HAP-1 (cell line): ENCODE data around the gene PRR16.
"Not testable (repeated sequence)": the region's sequence is repeated elsewhere in the genome, so short reads cannot be mapped to it uniquely, and the experiment has no call there.

ENCODE experiments used
- DNase-seq, 2 experiments: peaks; one replicate each; pipeline ENCODE4 v3.0.0-alpha.2; 2016 to 2020; ENCODE audit warnings: low spot score in 2 of 2
- H3K27me3 ChIP-seq: fragments of 250-450 bp; sonication (Bioruptor Pico); 2 replicates; pipeline ENCODE4 v1.5.1; 2020; ENCODE audit warnings: low read depth, mild to moderate bottlenecking, moderate library complexity
- H3K36me3 ChIP-seq: fragments of 250-450 bp; sonication (Bioruptor Pico); replicated peaks from 2 replicates; pipeline ENCODE4 v1.5.1; 2020; ENCODE audit warnings: mild to moderate bottlenecking
- H3K4me1 ChIP-seq: fragments of 250-450 bp; sonication (Bioruptor Pico); 2 replicates; pipeline ENCODE4 v1.5.1; 2020; ENCODE audit warnings: mild to moderate bottlenecking
- H3K4me3 ChIP-seq: fragments of 250-450 bp; sonication (Bioruptor Pico); 2 replicates; pipeline ENCODE4 v1.5.1; 2020; ENCODE audit warnings: mild to moderate bottlenecking, moderate library complexity
- H3K9me3 ChIP-seq: fragments of 250-450 bp; sonication (Bioruptor Pico); 2 replicates; pipeline ENCODE4 v1.5.1; 2020; ENCODE audit warnings: mild to moderate bottlenecking, moderate library complexity
- in situ Hi-C: fragments of 300-500 bp; cut with MboI; formaldehyde crosslinking; loops from 3 replicates; pipeline ENCODE4 v1.14.3; 2020; ENCODE audit warnings: low sequenced_read_pairs, inconsistent platforms, mixed read lengths

Gene PRR16

DNA sequence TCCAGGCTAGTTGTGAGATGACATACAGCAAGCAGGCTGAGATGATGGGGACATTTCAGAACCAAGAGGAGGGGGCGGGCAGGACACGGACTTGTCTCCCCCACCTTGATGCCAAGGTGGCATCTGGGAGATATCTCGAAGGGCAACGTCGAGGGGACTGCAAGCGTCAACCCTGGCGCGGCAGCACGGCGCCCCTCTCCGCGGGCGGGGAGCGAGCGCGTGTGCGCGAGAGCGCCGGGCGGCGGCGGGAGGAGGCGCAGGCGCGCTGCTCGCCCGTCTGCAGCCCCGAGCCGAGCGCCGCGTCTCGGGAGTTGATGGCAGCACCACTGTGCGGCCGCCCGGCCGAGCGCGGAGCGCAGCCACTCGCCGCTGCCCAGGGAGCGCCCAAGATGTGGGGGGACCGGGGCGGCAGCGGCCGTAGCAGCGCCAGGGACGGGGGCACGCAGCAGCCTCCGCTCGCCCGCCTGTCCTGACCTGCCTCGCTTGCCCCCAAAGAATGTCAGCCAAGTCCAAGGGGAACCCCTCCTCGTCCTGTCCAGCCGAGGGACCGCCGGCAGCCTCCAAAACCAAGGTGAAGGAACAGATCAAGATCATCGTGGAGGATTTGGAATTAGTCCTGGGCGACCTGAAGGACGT is at the start of gene PRR16:
PRR16 (plus strand) TSS at position 310 of the 636 bp plus-strand sequence.
- Histone ChIP-seq H3K9me3 (no peaks in the 10 kb centered on the region), H3K27me3 (no peaks in the 10 kb centered on the region), H3K4me3 (peak within 1 kb of the TSS; percentile 59), H3K4me1 (peaks cover 27% of the 10 kb centered on the region), H3K36me3 (no peaks in the 10 kb centered on the region)
- in situ Hi-C loops, result loop anchor here (25.0 kb wide), 1 partner anchor 1002 kb away; the partner anchor contains the start of gene HSD17B4
- peak; percentile 69 to 77 for DNase-seq

GRCh38 chr5:120415985-120416384 is 48.1 kb upstream of the PRR16 start:
- Histone ChIP-seq H3K36me3 (no peaks in the 10 kb centered on the region), H3K27me3 (no peaks in the 10 kb centered on the region), H3K4me1 (no peaks in the 10 kb centered on the region), H3K9me3 (no peaks in the 10 kb centered on the region), H3K4me3 (no peak overlapping the region)
- DNase-seq, result no peak
- in situ Hi-C loops, result no loop called here

DNA sequence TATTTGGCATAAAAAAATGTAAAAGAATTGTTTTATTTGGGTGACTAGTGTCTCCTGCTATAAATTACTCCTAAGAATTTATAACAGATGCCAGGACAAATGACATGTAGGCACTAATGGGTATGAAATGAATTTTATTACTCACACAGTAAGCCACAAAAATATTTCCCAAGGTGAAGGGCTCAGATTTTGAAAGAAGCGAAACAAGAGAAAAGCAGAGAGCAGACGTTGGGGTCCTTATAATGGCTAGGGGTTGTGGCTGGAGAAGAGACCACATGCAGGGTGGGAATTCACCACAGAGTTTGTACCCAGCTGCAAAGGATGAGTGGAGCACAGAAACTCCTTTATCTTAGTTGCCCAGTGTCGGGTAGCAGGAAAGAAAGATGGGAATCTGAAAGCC is 45.0 kb upstream of the PRR16 start:
- DNase-seq, result no peak
- in situ Hi-C loops, result no loop called here
- H3K36me3 ChIP-seq, result no peaks in the 10 kb centered on the region
- no peaks in the 10 kb centered on the region for H3K9me3 ChIP-seq
- H3K27me3 ChIP-seq, result no peaks in the 10 kb centered on the region
- no peak overlapping the region for H3K4me3 ChIP-seq
- no peaks in the 10 kb centered on the region for H3K4me1 ChIP-seq

- H3K27me3 ChIP-seq, H3K9me3 ChIP-seq, H3K4me1 ChIP-seq, in situ Hi-C loops, H3K4me3 ChIP-seq, DNase-seq, H3K36me3 ChIP-seq: not testable (repeated sequence)
These were observed 37.3 kb upstream of the PRR16 start for GRCh38 chr5:120426633-120427275.

- in situ Hi-C loops, result no loop called here
- H3K4me1 ChIP-seq, result no peaks in the 10 kb centered on the region
- peaks cover 8% of the 10 kb centered on the region for H3K9me3 ChIP-seq
- H3K27me3 ChIP-seq, result no peaks in the 10 kb centered on the region
- H3K36me3 ChIP-seq, result no peaks in the 10 kb centered on the region
- no peak for DNase-seq
- H3K4me3 ChIP-seq, result no peak overlapping the region
These were observed 33.5 kb upstream of the PRR16 start for GRCh38 chr5:120430572-120430971.

GRCh38 chr5:120432861-120433260 is 31.2 kb upstream of the PRR16 start:
- Histone ChIP-seq H3K36me3 (no peaks in the 10 kb centered on the region), H3K9me3 (peaks cover 8% of the 10 kb centered on the region), H3K4me3 (no peak overlapping the region), H3K27me3 (no peaks in the 10 kb centered on the region), H3K4me1 (no peaks in the 10 kb centered on the region)
- in situ Hi-C loops, result no loop called here
- no peak for DNase-seq

GRCh38 chr5:120435129-120435528 is 29.0 kb upstream of the PRR16 start:
- DNase-seq, result no peak
- Histone ChIP-seq H3K27me3 (no peaks in the 10 kb centered on the region), H3K4me3 (no peak overlapping the region), H3K4me1 (no peaks in the 10 kb centered on the region), H3K9me3 (peaks cover 8% of the 10 kb centered on the region), H3K36me3 (no peaks in the 10 kb centered on the region)
- in situ Hi-C loops, result no loop called here

DNA sequence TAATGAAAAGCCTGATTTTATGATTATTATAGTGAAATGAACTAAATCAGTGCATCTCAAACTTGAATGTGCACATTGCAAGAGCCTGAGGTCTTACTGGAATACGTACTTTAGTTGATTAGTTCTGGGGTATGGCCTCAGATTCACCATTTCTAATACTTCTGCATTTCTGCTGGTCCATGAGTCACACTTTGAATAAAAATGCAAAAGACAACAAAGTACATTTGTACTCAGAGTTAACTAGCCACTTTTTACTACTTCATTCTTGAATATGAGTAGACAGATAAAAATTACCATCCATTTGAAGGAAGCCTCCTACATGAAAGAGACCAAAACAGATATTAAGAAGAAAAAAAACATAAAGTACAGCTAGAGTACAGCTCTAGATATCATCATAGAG is 27.1 kb upstream of the PRR16 start:
- DNase-seq, result no peak
- Histone ChIP-seq H3K36me3 (no peaks in the 10 kb centered on the region), H3K4me1 (no peaks in the 10 kb centered on the region), H3K4me3 (no peak overlapping the region), H3K9me3 (no peaks in the 10 kb centered on the region), H3K27me3 (no peaks in the 10 kb centered on the region)
- in situ Hi-C loops, result no loop called here

DNA sequence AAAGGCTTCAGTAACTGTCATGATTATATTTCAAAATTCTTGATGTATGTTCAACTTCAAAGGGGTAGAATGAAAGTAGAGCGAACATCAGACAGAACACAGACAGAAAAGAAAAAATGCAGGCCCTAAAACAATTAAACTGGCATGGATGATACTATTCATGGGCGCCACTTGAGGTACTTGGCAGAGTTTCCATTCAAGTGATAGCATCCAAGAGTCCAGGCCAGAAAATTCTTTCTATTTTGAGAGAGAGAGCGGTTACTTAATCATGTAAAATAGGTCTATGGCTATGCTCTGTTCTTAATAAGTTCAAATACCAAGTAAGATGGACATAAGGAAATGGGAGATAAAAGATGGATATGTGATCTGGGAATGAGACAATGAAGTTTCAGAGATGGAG is 21.4 kb upstream of the PRR16 start:
- H3K36me3 ChIP-seq, result no peaks in the 10 kb centered on the region
- peaks cover 7% of the 10 kb centered on the region; the same call in 1 of the 2 replicates for H3K4me1 ChIP-seq
- H3K4me3 ChIP-seq, result no peak overlapping the region
- no peak for DNase-seq
- in situ Hi-C loops, result no loop called here
- H3K27me3 ChIP-seq, result no peaks in the 10 kb centered on the region
- H3K9me3 ChIP-seq, result no peaks in the 10 kb centered on the region

DNA sequence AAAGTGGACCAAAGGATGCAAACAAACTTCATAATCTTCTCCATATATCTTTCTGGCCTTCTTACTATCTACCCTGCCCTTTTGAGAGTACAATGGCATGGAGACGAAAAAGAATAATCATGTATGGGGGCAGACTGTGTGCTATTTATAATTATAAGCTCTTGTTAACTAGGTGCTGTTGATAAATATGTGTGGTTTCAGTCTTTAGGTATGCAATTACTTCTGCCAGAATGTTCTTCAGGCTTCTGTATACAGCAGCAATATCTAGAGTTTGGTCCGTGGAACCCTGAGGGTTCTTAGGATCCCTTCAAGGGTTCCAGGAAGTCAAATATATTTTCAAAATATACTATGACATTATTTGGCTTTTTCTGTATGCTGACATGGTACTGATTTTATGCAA is 20.5 kb upstream of the PRR16 start:
- Histone ChIP-seq H3K4me3 (no peak overlapping the region), H3K36me3 (no peaks in the 10 kb centered on the region), H3K4me1 (peaks cover 8% of the 10 kb centered on the region; the same call in 1 of the 2 replicates), H3K9me3 (no peaks in the 10 kb centered on the region), H3K27me3 (no peaks in the 10 kb centered on the region)
- in situ Hi-C loops, result no loop called here
- DNase-seq, result no peak

- DNase-seq, result no peak
- Histone ChIP-seq H3K4me3 (no peak overlapping the region), H3K4me1 (peaks cover 8% of the 10 kb centered on the region; the same call in 1 of the 2 replicates)
These were observed 18.0 kb upstream of the PRR16 start for GRCh38 chr5:120446068-120446492.

GRCh38 chr5:120446901-120447300 is 17.2 kb upstream of the PRR16 start:
- Histone ChIP-seq H3K4me3 (no peak overlapping the region), H3K27me3 (no peaks in the 10 kb centered on the region), H3K9me3 (no peaks in the 10 kb centered on the region), H3K36me3 (no peaks in the 10 kb centered on the region), H3K4me1 (peaks cover 8% of the 10 kb centered on the region; the same call in 1 of the 2 replicates)
- in situ Hi-C loops, result no loop called here
- no peak for DNase-seq

More at GRCh38 chr5:120446068-120446492, 18.0 kb upstream of the PRR16 start:
- H3K9me3 ChIP-seq, result no peaks in the 10 kb centered on the region
- in situ Hi-C loops, result no loop called here
- H3K27me3 ChIP-seq, result no peaks in the 10 kb centered on the region
- H3K36me3 ChIP-seq, result no peaks in the 10 kb centered on the region

DNA sequence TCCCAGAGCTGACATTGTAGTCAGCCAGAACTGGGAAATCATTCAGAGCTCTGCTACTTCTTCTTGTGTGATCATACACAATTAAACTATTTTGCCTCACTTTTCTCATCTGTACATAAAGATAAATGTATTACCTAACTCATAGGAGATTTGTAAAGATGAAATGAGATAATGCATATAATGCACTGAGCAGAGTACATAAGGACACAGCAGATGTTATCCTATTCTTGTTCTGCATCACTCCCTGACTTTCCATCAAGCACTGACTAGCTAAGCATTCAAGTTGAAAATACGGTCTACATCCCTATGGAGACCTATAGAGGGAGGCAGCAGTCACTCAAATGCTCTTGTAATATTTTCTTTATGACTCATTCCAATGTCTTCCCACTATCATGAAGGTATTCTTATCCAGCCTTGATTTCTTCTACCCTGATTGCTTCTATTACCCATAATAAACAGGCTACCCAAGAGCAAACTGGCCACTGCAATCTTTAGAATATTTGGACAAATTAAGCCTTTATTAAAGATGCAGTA is 16.3 kb upstream of the PRR16 start:
- no peak for DNase-seq
- Histone ChIP-seq H3K4me3 (no peak overlapping the region), H3K4me1 (peaks cover 8% of the 10 kb centered on the region; the same call in 1 of the 2 replicates), H3K36me3 (no peaks in the 10 kb centered on the region), H3K9me3 (no peaks in the 10 kb centered on the region), H3K27me3 (no peaks in the 10 kb centered on the region)
- in situ Hi-C loops, result no loop called here

- H3K9me3 ChIP-seq, result no peaks in the 10 kb centered on the region
- no peak for DNase-seq
- H3K36me3 ChIP-seq, result no peaks in the 10 kb centered on the region
- H3K4me3 ChIP-seq, result no peak overlapping the region
- H3K27me3 ChIP-seq, result no peaks in the 10 kb centered on the region
- in situ Hi-C loops, result no loop called here
- H3K4me1 ChIP-seq, result peaks cover 15% of the 10 kb centered on the region
These were observed 14.6 kb upstream of the PRR16 start for GRCh38 chr5:120449501-120449900.
